Stimulated activated CD4-positive, alpha-beta T cell treated with anti-CD3 and anti-CD28 coated beads, Interleukin-4, amount 100 ng/mL, for 4 hours (primary cell): Measurements from ENCODE around the gene UBD.

Experiments
- DNase-seq, 2 experiments: peaks; one replicate each; pipeline ENCODE4 v3.0.0-alpha.2; 2020

Gene UBD

DNA sequence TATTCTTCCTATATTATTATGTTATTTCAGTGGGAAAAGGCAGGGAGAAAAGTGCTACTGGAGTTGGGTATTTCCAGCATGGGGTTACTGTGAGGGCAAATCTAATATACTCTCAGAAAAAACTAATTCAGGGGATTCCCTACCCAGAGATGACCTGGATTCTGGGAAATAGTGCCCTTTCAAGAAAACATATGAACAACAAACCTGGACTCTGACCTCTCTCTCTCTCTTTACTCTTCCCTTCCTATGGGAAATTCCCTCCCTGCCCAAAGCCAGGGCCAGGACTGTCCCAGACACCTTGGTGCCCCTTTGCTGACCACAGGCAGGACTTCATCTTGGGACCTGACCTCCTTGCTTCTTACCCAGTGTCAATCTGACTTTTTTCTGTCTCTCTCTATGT is 1.6 kb upstream of the UBD start:
- no peak for DNase-seq

DNA sequence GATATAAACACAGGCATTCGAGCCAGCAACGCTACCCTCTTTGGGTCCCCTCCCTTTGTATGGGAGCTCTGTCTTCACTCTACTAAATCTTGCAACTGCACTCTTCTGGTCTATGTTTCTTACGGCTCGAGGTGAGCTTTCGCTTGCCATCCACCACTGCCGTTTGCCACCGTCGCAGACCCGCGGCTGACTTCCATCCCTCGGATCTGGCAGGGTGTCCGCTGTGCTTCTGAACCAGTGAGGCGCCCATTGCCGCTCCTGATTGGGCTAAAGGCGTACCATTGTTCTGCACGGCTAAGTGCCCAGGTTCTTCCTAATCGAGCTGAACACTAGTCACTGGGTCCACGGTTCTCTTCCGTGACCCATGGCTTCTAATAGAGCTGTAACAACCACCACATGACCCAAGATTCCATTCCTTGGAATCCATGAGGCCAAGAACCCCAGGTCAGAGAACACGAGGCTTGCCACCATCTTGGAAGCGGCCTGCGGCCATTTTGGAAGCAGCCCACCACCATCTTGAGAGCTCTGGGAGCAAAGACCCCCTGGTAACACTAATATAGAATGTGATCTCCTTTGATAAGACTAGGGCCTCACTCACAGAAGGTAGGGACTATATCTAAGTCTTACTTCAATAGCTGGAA is 973 bp downstream of the UBD start:
- no peak for DNase-seq

DNA sequence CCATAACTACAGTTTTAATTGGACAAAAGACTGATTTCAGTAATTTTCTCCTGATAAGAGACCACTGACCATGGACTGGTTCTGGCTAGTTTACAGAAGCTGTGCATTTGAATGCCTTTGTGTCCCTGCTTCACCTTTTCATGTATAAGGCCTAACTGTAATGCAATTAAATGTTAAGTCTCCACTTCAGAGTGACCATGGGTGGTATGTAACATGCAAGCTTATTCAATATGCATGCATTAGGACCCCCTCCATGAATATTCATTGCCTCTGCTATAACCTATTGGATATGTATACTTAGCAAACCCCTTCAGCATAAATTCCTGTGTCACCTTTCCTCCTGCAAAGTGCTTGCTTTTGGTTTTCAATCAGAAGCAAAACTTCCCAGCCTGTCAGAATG is 2.2 kb downstream of the UBD start:
- DNase-seq, result no peak

- DNase-seq, result no peak
These were observed 4.8 kb downstream of the UBD start for GRCh38 chr6:29554764-29555163.

GRCh38 chr6:29553268-29554057 is 6.1 kb downstream of the UBD start:
- DNase-seq, result peak; percentile 22 to 27

DNA sequence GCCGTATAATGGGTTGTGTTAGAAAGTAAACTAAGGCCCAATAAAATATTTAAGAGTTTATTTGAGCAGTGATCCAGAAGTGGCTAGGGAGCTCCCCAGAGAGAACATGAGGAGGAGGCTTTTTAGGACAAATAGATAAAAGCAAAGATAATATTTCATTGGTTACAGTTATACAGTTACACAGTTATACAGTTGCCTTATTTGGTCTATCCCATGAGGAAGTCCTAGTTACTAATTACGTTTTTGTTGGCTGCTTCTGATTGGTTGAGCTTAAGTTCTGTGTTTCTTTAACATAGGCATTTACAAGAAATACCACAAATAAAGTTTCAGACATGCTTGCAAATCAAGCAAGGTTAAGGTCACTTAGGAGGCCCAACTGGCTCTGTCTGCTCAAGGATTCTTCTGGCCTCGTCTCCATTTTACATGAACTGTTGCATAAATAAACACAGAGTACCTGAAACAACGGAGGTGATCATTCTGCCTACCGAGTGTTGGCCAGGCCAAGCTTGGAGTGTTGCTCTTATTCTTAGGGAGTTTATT is 7.0 kb downstream of the UBD start:
- no peak for DNase-seq

- DNase-seq, result no peak
These were observed 12.0 kb downstream of the UBD start for GRCh38 chr6:29547573-29547972.

- no peak for DNase-seq
These were observed 21.7 kb downstream of the UBD start for GRCh38 chr6:29537714-29538403.

DNA sequence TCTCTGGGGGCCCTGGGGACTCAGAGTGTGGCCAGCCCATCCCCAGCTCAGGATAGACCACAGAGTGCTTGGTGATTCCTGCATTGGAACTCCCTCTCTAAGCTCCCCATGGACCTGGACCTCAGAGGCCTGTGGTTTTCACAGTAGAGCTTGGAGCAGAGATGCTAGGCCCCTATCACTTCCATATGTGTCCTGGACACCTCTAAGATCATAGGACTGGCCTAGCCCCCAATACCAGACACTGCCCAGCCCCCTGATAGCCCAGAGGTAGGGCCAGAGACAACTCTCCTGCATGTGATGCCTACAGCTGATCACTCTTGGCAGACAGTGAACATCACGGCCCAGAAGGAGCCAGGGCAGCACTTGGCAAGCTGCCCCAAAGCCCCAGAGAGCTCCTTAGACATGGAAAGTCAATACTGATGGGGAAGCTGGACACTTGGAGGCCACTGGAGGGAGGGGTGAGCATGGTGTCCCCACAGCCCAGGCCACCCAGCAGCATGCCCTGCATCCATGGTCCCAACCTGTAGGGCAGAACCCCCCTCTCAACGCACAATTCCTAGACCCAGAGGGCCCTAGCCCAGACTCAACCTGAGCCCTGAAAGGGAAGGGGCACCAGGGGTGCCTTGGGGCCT is 27.1 kb downstream of the UBD start:
- DNase-seq, result no peak

DNA sequence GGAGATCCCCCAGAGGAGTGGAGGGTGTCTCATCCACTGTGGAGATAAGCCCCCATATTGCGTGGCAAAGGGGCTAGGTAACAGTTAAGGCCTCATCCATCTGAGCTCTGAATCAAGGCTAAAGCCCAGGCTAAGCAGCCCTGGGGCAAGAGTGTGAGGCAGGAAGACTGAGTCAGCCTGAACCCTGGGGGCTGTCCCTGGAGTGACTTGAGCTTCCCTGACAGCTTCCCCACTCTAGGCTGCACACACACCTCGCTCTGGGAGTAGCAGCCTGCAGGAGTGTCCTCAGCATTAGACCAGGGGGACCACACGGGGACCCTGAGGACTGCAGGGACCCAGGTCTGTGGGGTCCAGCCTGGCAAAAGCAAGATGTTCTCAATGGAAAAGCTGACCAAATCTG is 27.9 kb downstream of the UBD start:
- DNase-seq, result peak in 1 of 2 experiments; percentile 17

GRCh38 chr6:29530671-29531310 is 28.7 kb downstream of the UBD start:
- no peak for DNase-seq

DNA sequence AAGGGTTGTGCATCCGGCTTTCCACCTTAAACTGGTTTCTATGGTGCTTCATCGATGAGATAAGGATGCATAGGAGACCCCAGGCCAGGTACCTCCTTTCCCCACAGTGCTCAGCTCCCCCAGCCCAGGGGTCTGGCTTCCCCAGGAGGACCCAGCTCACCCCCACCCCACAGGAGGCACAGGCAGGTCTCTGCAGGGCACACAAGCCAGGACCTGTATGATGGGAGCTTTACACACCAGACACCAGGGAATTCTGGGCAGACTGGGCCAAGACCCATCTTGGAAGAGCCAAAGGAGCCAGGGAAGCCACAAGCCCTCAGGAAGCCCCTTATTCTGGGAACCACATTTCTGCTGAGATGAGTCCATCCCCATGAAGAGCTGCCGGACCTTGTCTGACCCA is 29.6 kb downstream of the UBD start:
- DNase-seq, result no peak

DNA sequence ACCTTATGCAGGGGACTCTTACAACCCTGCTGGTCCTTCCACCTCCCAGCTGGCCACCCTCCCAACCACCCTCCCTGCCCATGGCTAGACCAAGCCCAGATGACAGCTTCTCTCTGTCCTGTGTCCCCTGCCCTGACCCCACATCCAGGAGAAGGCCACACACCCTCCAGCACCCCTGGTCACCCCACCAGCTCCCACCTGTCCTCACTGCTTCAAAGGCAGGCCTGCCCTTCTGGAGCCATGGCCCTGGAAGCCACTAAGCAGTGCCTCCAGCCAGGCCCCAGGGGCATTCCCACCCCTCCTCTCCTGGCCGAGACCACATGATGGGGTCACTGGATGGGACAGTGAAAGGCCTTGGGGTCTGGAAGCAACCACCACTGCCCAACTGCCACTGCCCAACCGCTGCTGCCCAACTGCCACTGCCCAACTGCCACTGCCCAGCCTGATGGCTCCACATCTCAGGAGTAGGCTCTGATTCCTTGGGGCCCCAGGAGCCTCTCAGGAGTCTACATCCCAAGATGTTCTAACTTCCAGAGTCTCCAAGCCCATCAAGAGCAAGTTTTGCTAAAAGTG is 30.5 kb downstream of the UBD start:
- no peak for DNase-seq

GRCh38 chr6:29528300-29528931 is 31.1 kb downstream of the UBD start:
- DNase-seq, result no peak

- DNase-seq, result no peak
These were observed 32.0 kb downstream of the UBD start for GRCh38 chr6:29527564-29527963.

GRCh38 chr6:29527126-29527525 is 32.4 kb downstream of the UBD start:
- no peak for DNase-seq

DNA sequence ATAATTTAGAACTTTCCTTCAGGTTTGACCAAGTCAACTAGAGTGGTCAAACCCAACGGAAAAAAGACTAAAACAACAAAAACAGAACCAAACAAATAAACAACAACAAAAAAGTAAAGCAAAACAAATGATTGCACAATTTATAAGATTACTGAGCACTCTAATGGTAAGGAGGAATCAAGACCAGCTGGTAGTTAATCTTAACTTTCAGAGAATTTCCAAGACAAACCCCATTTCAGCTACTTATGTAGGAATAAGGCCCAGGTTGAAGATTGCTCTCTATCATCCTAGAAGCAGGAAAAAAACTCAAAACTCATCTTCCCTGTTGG is 34.3 kb downstream of the UBD start:
- no peak for DNase-seq

- no peak for DNase-seq
These were observed 34.9 kb downstream of the UBD start for GRCh38 chr6:29524444-29525310.

DNA sequence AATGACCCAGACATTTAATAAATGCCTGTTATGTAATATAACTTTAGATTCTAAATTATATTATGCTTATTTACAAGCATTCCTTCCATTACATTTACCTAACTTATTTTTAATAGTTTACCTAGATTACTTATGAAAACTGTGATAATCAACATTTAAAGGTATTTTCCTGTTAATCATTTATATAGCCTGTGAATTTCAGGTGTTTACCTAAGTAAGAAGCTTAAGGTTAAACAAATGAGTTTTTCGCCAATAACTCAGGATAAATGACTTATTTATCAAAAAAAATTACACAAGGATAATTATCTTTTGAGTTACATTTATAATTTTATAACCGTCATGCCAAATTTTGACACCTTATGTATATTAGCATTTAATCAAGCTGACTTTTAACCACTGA is 35.5 kb downstream of the UBD start:
- DNase-seq, result no peak

DNA sequence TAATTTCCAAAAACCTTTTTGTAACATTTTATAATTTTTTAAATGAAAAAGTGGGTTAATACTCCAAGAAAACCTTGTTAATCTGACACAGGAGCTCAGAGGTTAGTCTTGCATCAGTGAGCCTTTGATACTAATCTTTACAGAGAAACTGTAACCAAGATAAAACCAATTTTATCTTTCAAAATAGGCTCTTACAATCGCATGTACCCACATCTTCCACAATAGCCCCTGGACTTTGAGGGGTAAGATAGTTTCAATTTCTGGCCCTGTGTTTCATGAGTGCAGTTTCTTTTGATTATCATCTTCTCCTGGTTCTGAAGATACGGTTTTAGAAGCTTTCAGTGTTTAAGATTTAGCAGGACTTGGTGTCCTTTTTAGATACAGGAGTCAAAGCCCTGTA is 37.3 kb downstream of the UBD start:
- no peak for DNase-seq
